HL-60/S4 treated with phorbol 12-myristate 13-acetate at 8.2 ng/mL for 4 days and 3 days (cell line): ENCODE data around the gene TCAF1.

Experiments
- in situ Hi-C: fragments of 300-500 bp; cut with MboI; formaldehyde crosslinking; loops from 2 replicates; pipeline ENCODE4 v1.15.0; 2022; ENCODE audit warnings: low sequenced_read_pairs

TCAF1 gene, protein sequence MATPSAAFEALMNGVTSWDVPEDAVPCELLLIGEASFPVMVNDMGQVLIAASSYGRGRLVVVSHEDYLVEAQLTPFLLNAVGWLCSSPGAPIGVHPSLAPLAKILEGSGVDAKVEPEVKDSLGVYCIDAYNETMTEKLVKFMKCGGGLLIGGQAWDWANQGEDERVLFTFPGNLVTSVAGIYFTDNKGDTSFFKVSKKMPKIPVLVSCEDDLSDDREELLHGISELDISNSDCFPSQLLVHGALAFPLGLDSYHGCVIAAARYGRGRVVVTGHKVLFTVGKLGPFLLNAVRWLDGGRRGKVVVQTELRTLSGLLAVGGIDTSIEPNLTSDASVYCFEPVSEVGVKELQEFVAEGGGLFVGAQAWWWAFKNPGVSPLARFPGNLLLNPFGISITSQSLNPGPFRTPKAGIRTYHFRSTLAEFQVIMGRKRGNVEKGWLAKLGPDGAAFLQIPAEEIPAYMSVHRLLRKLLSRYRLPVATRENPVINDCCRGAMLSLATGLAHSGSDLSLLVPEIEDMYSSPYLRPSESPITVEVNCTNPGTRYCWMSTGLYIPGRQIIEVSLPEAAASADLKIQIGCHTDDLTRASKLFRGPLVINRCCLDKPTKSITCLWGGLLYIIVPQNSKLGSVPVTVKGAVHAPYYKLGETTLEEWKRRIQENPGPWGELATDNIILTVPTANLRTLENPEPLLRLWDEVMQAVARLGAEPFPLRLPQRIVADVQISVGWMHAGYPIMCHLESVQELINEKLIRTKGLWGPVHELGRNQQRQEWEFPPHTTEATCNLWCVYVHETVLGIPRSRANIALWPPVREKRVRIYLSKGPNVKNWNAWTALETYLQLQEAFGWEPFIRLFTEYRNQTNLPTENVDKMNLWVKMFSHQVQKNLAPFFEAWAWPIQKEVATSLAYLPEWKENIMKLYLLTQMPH

GRCh38 chr7:143901668-143902331 lies at the start of gene TCAF1:
Gene TCAF1 (minus strand): TSS chr7:143902176. CDS start chr7:143876608, 25,568 bp downstream.
- in situ Hi-C loops: no loop called here

GRCh38 chr7:143948733-143949132 lies 46.8 kb upstream of the TCAF1 start:
- in situ Hi-C loops: no loop called here

DNA sequence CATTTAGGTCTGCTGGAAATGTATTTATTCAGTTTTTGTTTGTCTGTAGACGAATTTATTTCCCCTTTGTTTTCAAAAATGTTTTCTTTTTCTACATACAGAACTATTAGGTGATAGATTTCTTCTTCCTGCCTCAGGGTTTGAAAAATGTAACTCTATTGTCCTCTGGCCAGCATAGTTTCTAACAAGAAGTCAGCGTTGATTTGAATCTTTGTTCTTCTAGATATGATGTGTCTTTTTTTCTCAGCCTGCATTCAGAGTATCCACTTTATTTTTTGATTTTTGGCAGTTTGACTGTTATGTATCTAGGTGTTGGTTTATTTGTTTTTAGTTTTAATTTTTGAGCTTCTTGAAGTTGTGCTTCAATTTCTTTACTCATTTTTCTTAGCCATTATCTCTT lies 45.1 kb upstream of the TCAF1 start:
- in situ Hi-C loops: no loop called here

GRCh38 chr7:143945423-143945822 lies 43.4 kb upstream of the TCAF1 start:
- in situ Hi-C loops: no loop called here

- in situ Hi-C loops: no loop called here
These were observed 36.6 kb upstream of the TCAF1 start for GRCh38 chr7:143938379-143939243.

DNA sequence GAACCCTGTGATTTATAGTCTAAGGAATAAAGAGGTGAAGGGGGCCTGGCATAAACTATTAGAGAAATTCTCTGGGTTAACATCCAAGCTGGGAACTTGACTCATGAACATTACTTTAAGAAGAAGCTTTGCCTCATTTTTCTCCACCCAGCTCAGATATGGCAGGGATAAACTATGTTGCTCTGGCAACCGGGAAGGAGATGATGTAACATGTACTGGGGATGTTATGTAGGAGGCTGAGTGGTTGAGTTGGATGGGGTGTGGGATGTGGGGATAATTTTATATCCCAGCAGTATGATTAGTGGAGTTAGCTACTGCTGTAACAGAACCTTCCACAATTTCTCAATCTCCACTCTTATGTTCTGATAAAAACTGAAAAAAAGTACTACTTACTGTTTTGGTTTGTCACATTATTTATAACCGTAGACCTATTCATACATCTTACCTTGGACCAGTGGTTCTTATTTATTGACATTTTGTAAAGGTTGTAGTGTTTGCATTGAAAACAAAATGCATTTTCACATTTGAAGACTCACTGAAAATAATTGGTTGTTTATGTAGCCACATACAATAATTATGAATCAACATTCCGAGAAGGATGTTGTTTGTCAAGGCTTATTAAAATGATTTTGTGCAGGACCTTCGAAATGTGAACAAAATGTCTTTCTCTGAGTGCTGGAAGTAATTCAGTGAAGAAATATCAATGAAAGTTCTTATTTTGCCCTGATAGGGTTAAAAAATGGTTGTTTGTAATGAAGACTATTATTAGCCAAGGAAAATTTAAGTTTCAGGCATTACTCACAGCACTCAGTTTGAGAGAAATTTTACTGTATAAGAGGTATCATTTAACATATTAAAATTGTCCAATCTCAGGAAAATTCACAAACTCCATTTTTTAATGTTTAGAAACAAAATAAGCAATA lies 34.4 kb upstream of the TCAF1 start:
- in situ Hi-C loops: no loop called here

GRCh38 chr7:143934526-143935325 lies 32.8 kb upstream of the TCAF1 start, which contains the start of gene OR2F2:
Gene OR2F2 (plus strand): TSS chr7:143935233. CDS start chr7:143935233, 0 bp downstream.
- in situ Hi-C loops: no loop called here

- in situ Hi-C loops: no loop called here
These were observed 29.8 kb upstream of the TCAF1 start for GRCh38 chr7:143931739-143932138.

DNA sequence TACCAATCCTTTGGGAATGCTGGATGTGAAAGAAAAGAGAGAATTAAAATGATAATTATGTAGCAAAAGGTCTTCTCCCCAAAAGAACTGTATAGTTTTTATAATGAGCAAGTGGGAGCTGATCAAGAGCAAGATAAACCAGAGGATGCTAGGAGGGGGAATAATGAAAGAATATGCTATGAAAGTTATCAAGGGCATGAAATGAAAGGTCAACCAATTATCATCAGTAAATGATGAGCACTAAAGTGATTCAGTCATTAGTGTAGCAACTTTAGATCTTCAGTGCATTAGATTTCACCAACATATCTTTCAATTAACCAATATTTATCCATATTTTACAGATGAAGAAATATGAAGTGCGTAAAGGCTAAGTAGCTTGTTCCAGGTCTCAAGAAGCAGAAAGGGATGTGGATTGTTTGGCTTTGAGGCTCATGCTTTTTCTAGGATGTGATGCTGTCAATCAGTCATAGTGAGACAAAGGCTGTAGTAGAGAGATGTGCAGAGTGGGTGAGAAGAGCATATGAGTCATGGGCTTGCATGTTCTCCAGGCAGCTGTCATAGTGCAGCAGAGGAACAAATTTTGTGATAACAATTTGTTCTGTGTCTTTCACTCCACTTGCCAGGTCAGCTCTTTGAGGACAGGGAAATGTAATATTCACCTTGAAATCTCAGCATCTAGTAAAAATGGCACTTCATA lies 27.4 kb upstream of the TCAF1 start:
- in situ Hi-C loops: no loop called here

GRCh38 chr7:143924851-143925250 lies 22.9 kb upstream of the TCAF1 start:
- in situ Hi-C loops: no loop called here

DNA sequence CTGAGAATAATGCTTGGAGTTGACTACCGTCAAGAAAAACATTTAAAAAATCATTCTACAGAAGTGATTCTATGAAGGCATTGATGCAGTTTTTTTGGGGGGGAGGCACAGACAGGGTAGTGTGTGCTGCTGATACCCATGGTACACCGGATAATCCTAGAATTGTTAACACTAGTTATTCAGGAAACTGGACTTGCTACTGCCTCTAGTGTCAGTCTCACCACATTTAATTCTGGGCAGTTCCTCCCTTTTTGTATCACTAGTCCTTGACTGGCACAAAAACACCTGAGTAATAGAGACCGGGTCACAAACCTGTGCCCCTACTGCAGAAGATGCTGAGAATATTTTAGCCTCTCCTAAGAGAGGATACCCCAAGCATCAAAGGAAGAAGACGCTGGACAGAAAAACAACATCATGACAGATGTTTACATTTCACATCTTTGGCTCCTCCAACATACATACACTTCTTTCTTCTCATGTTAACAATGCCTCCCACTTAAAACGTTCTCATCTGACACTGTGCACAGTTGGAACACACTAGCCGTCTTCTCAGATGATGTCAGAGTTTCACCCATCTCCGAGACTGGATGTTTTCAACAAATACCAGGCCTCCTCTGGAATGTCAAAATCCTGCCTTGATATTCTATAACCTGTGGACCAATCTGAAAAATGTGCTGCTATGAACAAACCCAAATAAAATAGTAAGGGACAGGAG lies 13.1 kb upstream of the TCAF1 start:
- in situ Hi-C loops: no loop called here

GRCh38 chr7:143913945-143914615 lies 12.1 kb upstream of the TCAF1 start:
- in situ Hi-C loops: no loop called here

- in situ Hi-C loops: no loop called here
These were observed 8.7 kb upstream of the TCAF1 start for GRCh38 chr7:143910473-143911248.

- in situ Hi-C loops: no loop called here
These were observed 7.9 kb upstream of the TCAF1 start for GRCh38 chr7:143909863-143910262.

GRCh38 chr7:143908120-143908519 lies 6.1 kb upstream of the TCAF1 start:
- in situ Hi-C loops: no loop called here

DNA sequence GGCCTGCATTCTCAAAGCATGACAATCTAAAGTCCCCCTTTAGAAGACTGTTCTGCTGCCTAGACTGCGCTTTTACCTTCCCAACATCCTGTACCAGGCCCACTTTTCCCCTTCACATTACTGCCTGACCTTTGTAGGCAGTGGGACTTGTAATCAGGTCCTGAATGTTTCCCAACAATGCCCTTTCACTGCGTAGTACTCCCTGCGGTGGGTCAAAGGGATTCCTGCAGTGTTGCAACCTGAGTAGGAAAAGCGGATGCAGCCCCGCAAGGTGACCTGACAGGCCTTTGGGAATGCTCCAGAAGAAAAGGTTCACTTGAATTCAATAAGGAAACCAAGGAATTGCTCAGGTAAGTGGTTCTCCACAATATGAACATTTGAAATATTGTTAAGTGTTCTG lies 4.9 kb upstream of the TCAF1 start:
- in situ Hi-C loops: no loop called here
